Skeletal muscle tissue (tissue), 4 donors: ENCODE results near the gene TMPRSS11A. TPM values are rescaled to one million over a fixed set of nuclear protein-coding genes. Genes with fewer than 3 reads are reported as not detected.

Experiments used
- H3K27ac ChIP-seq: one replicate; pipeline ENCODE4 v1.7.0; 2013; ENCODE audit warnings: mild to moderate bottlenecking, low read depth, low read length, inconsistent platforms
- H3K27me3 ChIP-seq, 3 donors: one replicate each; pipeline ENCODE4 v1.7.0; 2013; ENCODE audit warnings: low read length in 3 of 3; ENCODE audit not compliant: control insufficient read depth in 3 of 3, insufficient read depth in 3 of 3
- H3K36me3 ChIP-seq, 3 donors: one replicate each; pipeline ENCODE4 v1.7.0; 2013; ENCODE audit warnings: low read length in 3 of 3; ENCODE audit not compliant: control insufficient read depth in 3 of 3, insufficient read depth in 3 of 3
- H3K4me1 ChIP-seq, 3 donors: one replicate each; pipeline ENCODE4 v1.7.0; 2013; ENCODE audit warnings: low read length in 3 of 3, mild to moderate bottlenecking in 3 of 3; ENCODE audit not compliant: control insufficient read depth in 3 of 3, insufficient read depth in 3 of 3
- H3K4me3 ChIP-seq, 3 donors: one replicate each; pipeline ENCODE4 v1.7.0; 2013; ENCODE audit warnings: low read length in 3 of 3
- H3K9ac ChIP-seq, 3 donors: one replicate each; pipeline ENCODE4 v1.7.0; 2013; ENCODE audit warnings: low read length in 3 of 3, mild to moderate bottlenecking in 3 of 3, moderate library complexity in 2 of 3, low read depth in 1 of 3
- H3K9me3 ChIP-seq, 3 donors: one replicate each; pipeline ENCODE4 v1.7.0; 2013; ENCODE audit warnings: low read length in 3 of 3; ENCODE audit not compliant: control insufficient read depth in 3 of 3
- total RNA-seq: library from RNA; depleted of rRNA; stranded (reverse); fragments of >200 nt; gene quantifications from one replicate; pipeline ENCODE4 v1.2.3, GENCODE V29; 2014
- donor health status: Osteomylitis.

TMPRSS11A gene
- total RNA-seq, 1 donor from 2014 or later, result not detected

DNA sequence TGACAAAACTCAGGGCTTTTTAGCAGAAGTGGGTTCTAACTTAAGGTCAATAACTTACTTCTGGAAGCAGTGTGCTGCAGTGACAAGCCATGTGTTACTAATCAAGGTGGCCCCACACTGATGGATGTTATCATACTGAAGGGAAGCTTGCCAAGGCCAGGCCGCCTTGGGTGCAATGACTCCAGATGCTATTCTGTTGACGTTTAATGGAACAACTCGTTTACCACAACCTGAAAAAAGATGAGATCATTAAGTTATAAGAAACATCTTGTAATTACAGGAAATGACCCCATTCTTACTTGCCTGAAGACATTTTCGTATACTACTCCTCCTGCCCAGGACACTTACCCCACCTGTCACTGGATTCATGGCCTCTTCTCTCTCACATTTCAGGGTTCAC lies 40.6 kb downstream of the TMPRSS11A start:
- Histone ChIP-seq H3K9ac (no peak overlapping the region), H3K27me3 (no peaks in the 10 kb centered on the region)

GRCh38 chr4:67918428-67918827 lies 44.9 kb downstream of the TMPRSS11A start:
- no peaks in the 10 kb centered on the region for H3K27me3 ChIP-seq
- no peaks in the 10 kb centered on the region for H3K9me3 ChIP-seq
- no peaks in the 10 kb centered on the region for H3K4me1 ChIP-seq
- H3K4me3 ChIP-seq, result no peak overlapping the region
- H3K36me3 ChIP-seq, result no peaks in the 10 kb centered on the region
- H3K27ac ChIP-seq, result no peak overlapping the region
- no peak overlapping the region for H3K9ac ChIP-seq

More for the DNA sequence above, 40.6 kb downstream of the TMPRSS11A start:
- Histone ChIP-seq H3K4me3 (no peak overlapping the region), H3K36me3 (no peaks in the 10 kb centered on the region), H3K27ac (no peak overlapping the region), H3K9me3 (no peaks in the 10 kb centered on the region), H3K4me1 (no peaks in the 10 kb centered on the region)

- H3K27me3 ChIP-seq, result no peaks in the 10 kb centered on the region
- no peaks in the 10 kb centered on the region for H3K9me3 ChIP-seq
- H3K4me3 ChIP-seq, result no peak overlapping the region
- H3K9ac ChIP-seq, result no peak overlapping the region
- H3K36me3 ChIP-seq, result no peaks in the 10 kb centered on the region
- H3K27ac ChIP-seq, result no peak overlapping the region
- H3K4me1 ChIP-seq, result no peaks in the 10 kb centered on the region
These were observed 47.8 kb downstream of the TMPRSS11A start for GRCh38 chr4:67915400-67915966.

- Histone ChIP-seq H3K9me3 (no peaks in the 10 kb centered on the region), H3K27me3 (no peaks in the 10 kb centered on the region), H3K4me1 (no peaks in the 10 kb centered on the region), H3K4me3 (no peak overlapping the region), H3K36me3 (no peaks in the 10 kb centered on the region), H3K27ac (no peak overlapping the region), H3K9ac (no peak overlapping the region)
These were observed 51.2 kb downstream of the TMPRSS11A start for GRCh38 chr4:67912080-67912479.

- H3K4me1 ChIP-seq, result no peaks in the 10 kb centered on the region
- H3K27ac ChIP-seq, result no peak overlapping the region
- H3K9me3 ChIP-seq, result no peaks in the 10 kb centered on the region
- H3K9ac ChIP-seq, result no peak overlapping the region
- H3K4me3 ChIP-seq, result no peak overlapping the region
- no peaks in the 10 kb centered on the region for H3K27me3 ChIP-seq
- no peaks in the 10 kb centered on the region for H3K36me3 ChIP-seq
These were observed 51.7 kb downstream of the TMPRSS11A start for GRCh38 chr4:67911638-67912037.

- no peaks in the 10 kb centered on the region for H3K9me3 ChIP-seq
- no peaks in the 10 kb centered on the region for H3K27me3 ChIP-seq
- H3K4me3 ChIP-seq, result no peak overlapping the region
- H3K27ac ChIP-seq, result no peak overlapping the region
- H3K9ac ChIP-seq, result no peak overlapping the region
- no peaks in the 10 kb centered on the region for H3K4me1 ChIP-seq
- no peaks in the 10 kb centered on the region for H3K36me3 ChIP-seq
These were observed 52.2 kb downstream of the TMPRSS11A start for GRCh38 chr4:67911141-67911540.

DNA sequence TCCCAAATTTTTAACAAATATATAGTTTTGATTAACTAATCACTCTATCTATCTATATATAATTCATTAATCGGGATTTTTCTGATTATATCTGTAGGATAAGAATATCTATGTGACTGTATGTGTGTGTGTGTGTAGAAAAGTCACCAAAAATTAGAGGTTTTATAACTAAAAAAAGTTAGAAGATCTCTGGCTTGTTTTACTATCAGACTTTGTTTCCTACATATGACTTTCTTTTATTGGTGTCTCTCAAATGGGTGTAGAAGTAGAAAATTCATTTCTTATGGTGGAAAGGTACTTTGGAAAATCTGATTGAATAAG lies 52.7 kb downstream of the TMPRSS11A start:
- H3K4me1 ChIP-seq, result no peaks in the 10 kb centered on the region
- H3K36me3 ChIP-seq, result no peaks in the 10 kb centered on the region
- no peaks in the 10 kb centered on the region for H3K9me3 ChIP-seq
- no peak overlapping the region for H3K4me3 ChIP-seq
- no peak overlapping the region for H3K9ac ChIP-seq
- no peak overlapping the region for H3K27ac ChIP-seq
- H3K27me3 ChIP-seq, result no peaks in the 10 kb centered on the region

- Histone ChIP-seq H3K9ac (no peak overlapping the region), H3K4me3 (no peak overlapping the region), H3K36me3 (no peaks in the 10 kb centered on the region), H3K27ac (no peak overlapping the region), H3K4me1 (no peaks in the 10 kb centered on the region), H3K9me3 (no peaks in the 10 kb centered on the region), H3K27me3 (no peaks in the 10 kb centered on the region)
These were observed 53.2 kb downstream of the TMPRSS11A start for GRCh38 chr4:67909905-67910584.

DNA sequence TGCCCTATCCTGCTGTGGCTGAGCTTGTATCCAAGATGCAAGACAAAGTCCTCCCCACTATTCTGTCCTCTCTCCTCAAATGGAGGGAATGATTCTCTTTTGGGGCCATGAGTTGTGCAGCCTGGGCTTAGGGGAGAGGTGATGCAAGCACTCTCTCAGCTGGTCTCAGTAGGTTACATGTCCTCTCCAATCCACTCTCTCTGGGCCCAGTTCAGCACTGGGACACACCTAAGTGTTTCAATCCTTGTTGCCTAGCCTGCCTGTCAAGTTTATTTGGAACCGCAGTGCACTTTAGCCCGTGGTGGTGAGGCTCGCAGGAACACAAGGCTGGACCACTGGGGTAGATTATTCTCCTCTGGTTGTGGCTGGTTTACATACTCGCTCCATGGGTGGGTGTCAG lies 55.6 kb downstream of the TMPRSS11A start:
- H3K9me3 ChIP-seq, result no peaks in the 10 kb centered on the region
- no peaks in the 10 kb centered on the region for H3K27me3 ChIP-seq
- no peaks in the 10 kb centered on the region for H3K4me1 ChIP-seq
- H3K4me3 ChIP-seq, result no peak overlapping the region
- no peaks in the 10 kb centered on the region for H3K36me3 ChIP-seq
- no peak overlapping the region for H3K27ac ChIP-seq
- no peak overlapping the region for H3K9ac ChIP-seq

- Histone ChIP-seq H3K36me3 (no peaks in the 10 kb centered on the region), H3K4me3 (no peak overlapping the region)
These were observed 64.2 kb downstream of the TMPRSS11A start for GRCh38 chr4:67899096-67899495.

More at GRCh38 chr4:67899096-67899495, 64.2 kb downstream of the TMPRSS11A start:
- Histone ChIP-seq H3K4me1 (no peaks in the 10 kb centered on the region), H3K27ac (no peak overlapping the region), H3K27me3 (no peaks in the 10 kb centered on the region), H3K9ac (no peak overlapping the region), H3K9me3 (no peaks in the 10 kb centered on the region)
